Psoas muscle (tissue), 8 donors: Measurements from ENCODE around the gene PCDH15. TPM values are rescaled to one million over a fixed set of nuclear protein-coding genes. Genes with fewer than 3 reads are reported as not detected.

Source experiments
- ATAC-seq, 4 donors: fragments of 200-7000 bp; cut with Tn5 transposase; one replicate each; pipeline ENCODE4 v1.9.1; 2020; ENCODE audit warnings: moderate library complexity in 3 of 4, mild to moderate bottlenecking in 2 of 4
- DNase-seq, 2 donors: peaks; one replicate each; pipeline ENCODE4 v3.0.0-alpha.2; 2020
- H3K27ac ChIP-seq: fragments of 200-600 bp; one replicate; pipeline ENCODE4 v1.8.0; 2022
- H3K27me3 ChIP-seq, 3 donors: fragments of 200-600 bp in 1 of 3; one replicate each; pipeline versions ENCODE4 v1.6.1 to v1.8.0; 2013 to 2022; ENCODE audit warnings: low read length in 2 of 3, mild to moderate bottlenecking in 2 of 3, moderate library complexity in 1 of 3; ENCODE audit not compliant: insufficient read depth in 3 of 3
- H3K36me3 ChIP-seq, 2 donors: fragments of 200-600 bp in 1 of 2; one replicate each; pipeline versions ENCODE4 v1.6.1 to v1.8.0; 2013 to 2022; ENCODE audit warnings: low read depth in 1 of 2, mild to moderate bottlenecking in 1 of 2, moderate library complexity in 1 of 2; ENCODE audit not compliant: insufficient read depth in 1 of 2
- H3K4me1 ChIP-seq: fragments of 200-600 bp; one replicate; pipeline ENCODE4 v1.8.0; 2022
- H3K4me3 ChIP-seq: fragments of 200-600 bp; one replicate; pipeline ENCODE4 v1.8.0; 2022; ENCODE audit warnings: mild to moderate bottlenecking
- H3K9me3 ChIP-seq: fragments of 200-600 bp; one replicate; pipeline ENCODE4 v1.8.0; 2022
- CTCF ChIP-seq: fragments of 200-600 bp; IDR thresholded peaks from one replicate; pipeline ENCODE4 v1.8.0; 2022; ENCODE audit warnings: antibody characterized with exemption
- WGBS, 3 donors: extraction: QIAGEN DNeasy Blood & Tissue Kit; methylation state at CpG; one replicate each; pipeline versions ENCODE4 v1.1.6 to v1.1.7; 2013; 5-methylcytosine and 5-hydroxymethylcytosine counted together
- intact Hi-C, 2 donors: fragments of 100-400 bp; cut with DNase I; formaldehyde crosslinking; loops; one replicate each; pipeline versions ENCODE4 v1.11.0 to v1.14.2; 2022
- polyA plus RNA-seq, 3 donors: library from polyadenylated mRNA; stranded (reverse); fragments of 200-250 nt; gene quantifications; one replicate each; pipeline ENCODE4 v1.2.3, GENCODE V29; 2013
- total RNA-seq, 4 donors: library from RNA; stranded (reverse); fragmentation: NEBNext Ultra II Directional in 2 of 4; extraction: Animal tissue kit (Norgen Biotek cat#: 25700) in 2 of 4; gene quantifications; one replicate each; pipeline versions ENCODE4 v1.2.1 to v1.2.4, GENCODE V29; 2021 to 2023
- donor health status: healthy with polysubstance abuse.
- donor health status: DM: no; HTN: no; CAD: no; lungs with moderate emphysema.
- donor health status: Bipolar disorder and iron deficiency.
- donor health status: healthy.
- donor health status: DM: yes; HTN: yes; CAD: no.
- donor health status: DM: no; HTN: no; CAD: no.
- donor health status: DM: no; HTN: no; CAD: no.
- donor health status: DM: yes; HTN: yes; CAD: no.

PCDH15 gene
- total and polyA plus RNA-seq, 7 donors = not detected

GRCh38 chr10:54728511-54728910 lies 72.5 kb downstream of the PCDH15 start:
- Histone ChIP-seq H3K27me3 (no peaks in the 10 kb centered on the region), H3K4me3 (no peak overlapping the region), H3K27ac (no peak overlapping the region), H3K36me3 (no peaks in the 10 kb centered on the region), H3K4me1 (no peaks in the 10 kb centered on the region), H3K9me3 (no peaks in the 10 kb centered on the region)
- no peak for ATAC-seq
- 83 to 91% (median 88%) methylated on average over 1 of the region's 1 CpG for WGBS, 3 donors
- intact Hi-C loops = no loop called here
- TF ChIP-seq CTCF = no peak
- no peak for DNase-seq

GRCh38 chr10:54722075-54722474 lies 79.0 kb downstream of the PCDH15 start:
- no peak for TF ChIP-seq CTCF
- Histone ChIP-seq H3K27ac (no peak overlapping the region), H3K4me3 (no peak overlapping the region), H3K27me3 (no peaks in the 10 kb centered on the region), H3K4me1 (no peaks in the 10 kb centered on the region), H3K36me3 (no peaks in the 10 kb centered on the region), H3K9me3 (peaks cover 7% of the 10 kb centered on the region)
- intact Hi-C loops = no loop called here
- 89 to 96% (median 93%) methylated on average over 1 of the region's 1 CpG for WGBS, 3 donors
- DNase-seq = no peak
- ATAC-seq = no peak

DNA sequence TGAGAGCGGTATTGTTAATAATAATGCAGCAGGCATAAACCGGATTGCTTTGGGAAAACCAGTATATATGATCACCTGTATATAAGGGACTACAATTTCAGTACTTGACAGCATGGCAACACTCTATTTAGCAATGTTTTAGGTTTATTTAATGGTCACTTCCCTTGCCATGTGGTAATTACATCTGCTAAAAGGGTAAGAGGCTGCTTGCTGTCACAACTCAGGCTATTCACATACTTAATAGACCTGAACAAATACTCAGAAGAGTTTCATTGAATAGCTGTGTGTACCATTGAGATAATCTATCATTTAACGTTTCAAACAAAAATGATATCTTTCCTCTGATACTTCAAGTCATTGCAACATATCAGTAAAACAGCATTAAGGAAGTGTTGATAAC lies 90.1 kb downstream of the PCDH15 start:
- H3K9me3 ChIP-seq = no peaks in the 10 kb centered on the region
- H3K27me3 ChIP-seq = no peaks in the 10 kb centered on the region
- no peak for TF ChIP-seq CTCF
- intact Hi-C loops = no loop called here
- ATAC-seq = no peak
- H3K27ac ChIP-seq = no peak overlapping the region
- H3K4me3 ChIP-seq = no peak overlapping the region
- no peak for DNase-seq
- H3K4me1 ChIP-seq = no peaks in the 10 kb centered on the region
- H3K36me3 ChIP-seq = no peaks in the 10 kb centered on the region
- 74 to 82% (median 79%) methylated on average over 3 of the region's 3 CpGs for WGBS, 3 donors

DNA sequence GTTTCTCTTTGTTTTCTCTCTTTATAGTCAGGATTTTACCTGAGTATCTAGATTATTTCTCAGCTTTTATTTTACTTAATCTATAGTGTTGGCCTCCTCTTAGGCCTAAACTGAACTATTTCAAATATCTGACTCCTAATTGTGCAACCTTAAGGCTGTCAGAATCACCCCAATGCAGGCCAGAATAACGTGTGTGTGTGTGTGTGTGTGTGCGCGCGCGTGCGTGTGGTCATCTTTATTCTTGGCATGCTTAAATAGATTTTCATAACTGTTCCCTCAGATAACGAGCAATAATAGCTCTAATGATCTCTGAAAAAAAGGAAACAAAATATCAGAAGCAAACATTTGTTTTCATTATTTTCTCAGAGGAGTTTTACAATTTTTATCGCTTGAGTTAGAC lies 92.4 kb downstream of the PCDH15 start:
- no peak for TF ChIP-seq CTCF
- ATAC-seq = no peak

GRCh38 chr10:54708021-54708420 lies 93.0 kb downstream of the PCDH15 start:
- intact Hi-C loops = no loop called here
- Histone ChIP-seq H3K36me3 (no peaks in the 10 kb centered on the region), H3K27me3 (no peaks in the 10 kb centered on the region), H3K27ac (no peak overlapping the region), H3K4me1 (no peaks in the 10 kb centered on the region), H3K4me3 (no peak overlapping the region), H3K9me3 (no peaks in the 10 kb centered on the region)
- TF ChIP-seq CTCF = no peak
- ATAC-seq (no peak), DNase-seq (no peak)
- whole genome bisulfite sequencing, 3 donors = 31 to 42% (median 39%) methylated on average over 2 of the region's 2 CpGs

More for the DNA sequence above, 92.4 kb downstream of the PCDH15 start:
- no peak for DNase-seq
- 65 to 70% (median 66%) methylated on average over 8 of the region's 8 CpGs for WGBS, 3 donors
- H3K4me3 ChIP-seq = no peak overlapping the region
- H3K27me3 ChIP-seq = no peaks in the 10 kb centered on the region
- intact Hi-C loops = no loop called here
- H3K4me1 ChIP-seq = no peaks in the 10 kb centered on the region
- no peak overlapping the region for H3K27ac ChIP-seq
- no peaks in the 10 kb centered on the region for H3K36me3 ChIP-seq
- H3K9me3 ChIP-seq = no peaks in the 10 kb centered on the region
